Measurements from ENCODE around the gene GRID1.

Gene GRID1

DNA sequence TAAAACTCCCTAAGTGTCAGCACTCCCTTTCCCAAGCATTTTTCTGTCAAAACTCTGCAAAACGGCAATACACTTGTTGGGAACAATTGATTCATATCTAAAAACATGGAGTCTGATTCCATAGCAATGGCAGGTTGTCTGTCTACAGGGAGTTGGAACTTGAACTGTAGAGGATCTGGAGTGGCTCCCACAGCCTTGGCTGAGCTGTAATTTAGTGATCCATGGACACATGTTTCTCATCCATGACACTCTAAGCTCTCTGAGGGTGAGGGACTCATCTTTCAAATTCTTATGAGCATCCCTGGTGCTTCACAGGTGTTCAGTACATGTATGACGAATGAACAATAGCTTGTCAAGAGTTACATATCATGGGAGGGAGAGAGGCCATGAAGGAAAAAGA, 466.1 kb downstream of the GRID1 start:
- DNase-seq: no peak

DNA sequence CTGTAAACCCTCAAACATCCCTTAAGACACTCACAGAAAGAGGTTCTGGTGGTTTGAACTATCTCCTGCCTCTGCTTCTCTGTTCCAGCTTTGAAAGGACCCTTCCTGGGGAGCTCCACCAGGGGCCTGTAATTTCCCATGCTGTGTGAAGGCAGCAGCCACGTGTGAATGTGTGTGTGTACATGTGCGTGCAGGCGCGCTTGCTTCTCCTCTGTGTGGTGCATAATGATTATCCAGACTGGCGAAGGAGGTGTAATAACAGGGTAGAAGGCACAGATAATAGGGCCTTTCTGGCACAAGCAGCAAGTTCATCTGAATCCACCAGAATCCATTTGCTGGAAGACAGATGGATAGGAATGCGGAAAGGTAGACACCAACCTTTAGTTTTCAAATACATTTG, 466.5 kb downstream of the GRID1 start:
- DNase-seq: no peak

DNA sequence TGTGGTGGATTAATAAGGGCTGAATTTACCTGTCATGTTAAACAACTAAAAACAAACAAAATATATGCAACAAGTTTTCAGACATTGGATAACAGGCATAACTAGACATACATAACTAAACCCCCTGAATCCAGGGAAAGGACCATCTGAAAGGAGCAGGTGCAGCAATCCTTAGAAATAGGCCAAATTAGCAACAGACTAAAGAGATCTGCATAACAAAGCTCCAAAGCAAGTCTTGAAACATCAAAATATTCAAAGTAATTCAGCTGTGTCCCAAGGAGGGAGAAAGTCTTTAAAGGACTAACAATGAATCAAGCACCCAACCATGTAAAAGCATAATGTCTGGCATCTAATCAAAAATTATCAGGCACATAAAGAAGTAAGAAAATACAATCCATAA, 475.1 kb downstream of the GRID1 start:
- DNase-seq: no peak

DNA sequence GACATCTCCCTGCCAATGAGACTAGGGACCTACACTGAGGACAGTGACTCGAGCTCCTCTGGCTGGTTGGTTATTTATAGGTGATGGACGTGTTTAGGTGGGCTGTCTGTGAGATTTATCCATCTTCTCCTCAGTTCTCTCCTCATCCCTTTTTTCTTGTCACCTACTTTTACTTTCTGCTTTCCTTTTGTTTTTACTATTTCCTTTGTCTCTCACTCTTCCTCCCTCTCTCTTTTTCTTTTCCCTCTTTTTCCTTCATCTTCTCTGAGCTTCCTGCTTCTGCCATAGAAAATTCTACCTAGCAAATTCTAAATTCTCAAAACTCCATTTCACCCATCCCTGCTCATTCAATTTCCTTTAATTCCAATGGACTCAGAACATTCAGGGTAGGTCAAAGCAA, 478.0 kb downstream of the GRID1 start:
- DNase-seq: no peak

DNA sequence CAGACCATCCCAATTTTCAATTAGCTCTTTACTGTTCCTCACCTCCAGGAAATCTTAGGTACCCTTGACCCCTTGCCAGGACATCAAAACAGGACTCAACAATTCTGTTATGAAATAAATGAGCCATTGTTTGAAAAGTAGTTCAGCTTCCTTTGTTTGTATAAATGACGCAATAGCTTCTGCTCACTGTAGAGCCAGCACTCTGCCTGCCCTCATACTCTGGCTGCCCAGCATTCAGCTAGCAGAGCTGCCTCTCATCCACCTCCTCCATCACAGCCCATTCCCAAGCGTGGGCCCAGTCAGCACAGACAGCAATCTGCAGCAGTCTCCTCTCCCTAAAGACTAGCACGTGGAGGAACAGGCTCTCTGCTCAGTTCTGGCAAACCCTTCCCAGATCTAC, 478.6 kb downstream of the GRID1 start:
- no peak for DNase-seq

DNA sequence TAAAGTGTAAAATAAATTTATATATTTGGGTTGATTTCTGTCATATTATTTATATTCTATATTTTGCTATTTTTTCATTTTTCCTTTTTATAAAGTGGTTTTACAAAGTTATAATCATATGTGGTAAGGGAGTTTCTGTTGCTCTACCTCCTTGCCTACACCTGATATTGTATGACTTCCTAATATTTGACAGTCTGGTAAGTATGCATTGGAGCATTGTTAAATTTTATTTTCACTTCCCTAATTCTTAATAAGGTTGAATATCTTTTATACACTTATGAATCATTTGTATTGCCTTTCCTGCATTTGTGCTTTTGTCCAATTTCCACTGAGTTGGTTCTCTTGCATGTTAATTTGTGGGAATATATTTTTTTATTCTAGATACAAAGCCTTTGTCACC, 492.4 kb downstream of the GRID1 start:
- DNase-seq: no peak

DNA sequence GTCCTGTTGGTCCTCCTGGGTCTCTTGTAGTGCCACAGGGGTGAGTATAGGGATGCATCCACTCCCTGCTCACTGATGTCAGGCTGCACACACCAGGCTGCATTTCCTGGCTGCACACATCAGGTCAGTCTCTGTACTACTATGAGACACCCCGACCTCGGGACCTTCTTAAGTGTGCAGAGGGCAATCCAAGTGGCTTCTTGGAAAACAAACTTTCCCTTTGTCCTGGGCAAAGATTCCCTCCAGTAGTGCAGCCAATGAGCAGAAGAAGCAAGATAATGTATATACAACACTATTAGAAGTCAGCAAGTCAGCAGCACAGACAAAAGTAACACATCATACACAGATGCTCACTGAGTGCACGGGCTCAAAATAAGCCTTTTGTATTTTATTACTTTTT, 493.5 kb downstream of the GRID1 start:
- DNase-seq: no peak

DNA sequence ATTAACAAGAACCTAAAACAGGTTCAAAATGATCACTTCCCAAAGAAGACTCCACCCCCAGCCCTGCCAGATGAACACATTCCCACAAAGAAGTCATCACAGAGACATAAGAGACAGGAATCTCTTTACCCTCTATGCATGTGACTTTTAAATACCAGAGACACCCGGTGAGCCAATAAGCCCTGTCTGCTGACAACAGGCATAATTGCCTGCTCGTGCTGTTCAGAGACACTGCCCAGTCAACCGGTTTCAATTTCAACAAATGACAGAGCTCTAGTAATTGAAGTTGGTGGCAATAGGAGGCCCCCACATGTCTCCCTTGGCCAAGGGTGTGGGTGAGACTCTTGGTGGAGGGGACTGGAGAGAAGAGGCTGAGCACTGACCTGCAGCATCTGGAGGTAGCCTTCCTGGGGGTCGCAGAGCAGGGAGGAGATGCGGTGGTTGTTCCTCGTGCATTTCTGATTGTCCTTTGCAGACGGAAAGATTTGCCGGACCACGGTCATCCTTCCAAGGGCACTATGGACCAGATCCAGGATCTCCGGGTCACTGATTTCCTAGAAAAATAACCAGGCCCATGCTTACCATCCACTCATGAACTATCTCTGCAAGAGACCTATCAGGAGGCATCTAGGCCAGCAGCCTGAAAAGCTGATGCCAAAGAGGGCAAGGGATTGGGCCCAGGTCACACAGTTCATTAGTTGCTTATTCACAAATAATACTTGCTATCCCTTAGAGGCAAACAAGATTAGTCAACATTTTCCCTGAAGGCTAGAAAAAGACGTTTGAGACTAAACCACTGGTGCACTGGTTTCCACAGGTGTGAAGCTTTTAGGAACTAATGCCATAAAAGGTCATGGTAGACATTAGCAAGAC, 497.7 kb downstream of the GRID1 start:
- no peak for DNase-seq

DNA sequence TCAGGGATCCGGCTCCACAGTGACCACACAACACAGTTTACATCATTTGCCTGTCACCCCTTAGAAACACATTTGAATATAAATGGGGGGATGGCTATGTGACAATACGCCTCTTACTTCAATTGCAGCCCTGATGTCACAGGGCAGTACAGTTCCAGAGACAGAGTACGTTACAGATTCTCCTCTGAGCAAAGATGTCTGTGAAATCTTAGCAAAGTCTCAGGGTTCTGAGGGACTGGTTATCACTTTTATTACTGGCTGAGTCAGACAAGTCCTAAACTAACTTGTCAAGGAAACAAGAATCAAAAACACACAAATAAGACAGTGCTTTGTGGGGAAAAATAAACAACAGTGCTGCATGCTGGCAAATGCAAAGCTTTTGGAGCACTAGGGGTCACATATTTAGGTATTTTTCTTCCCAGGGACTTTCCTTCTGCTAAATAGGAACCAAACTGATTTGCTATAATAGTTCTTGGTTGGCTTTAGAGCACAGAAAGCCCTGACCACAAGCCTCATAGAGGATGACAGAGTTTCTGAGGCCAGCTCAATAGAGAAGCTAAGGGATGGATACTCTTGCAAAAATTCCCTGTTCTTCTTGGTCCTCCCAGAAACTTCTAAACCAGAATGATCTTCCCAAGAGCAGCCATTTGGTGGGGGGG, 501.6 kb downstream of the GRID1 start:
- DNase-seq: no peak

DNA sequence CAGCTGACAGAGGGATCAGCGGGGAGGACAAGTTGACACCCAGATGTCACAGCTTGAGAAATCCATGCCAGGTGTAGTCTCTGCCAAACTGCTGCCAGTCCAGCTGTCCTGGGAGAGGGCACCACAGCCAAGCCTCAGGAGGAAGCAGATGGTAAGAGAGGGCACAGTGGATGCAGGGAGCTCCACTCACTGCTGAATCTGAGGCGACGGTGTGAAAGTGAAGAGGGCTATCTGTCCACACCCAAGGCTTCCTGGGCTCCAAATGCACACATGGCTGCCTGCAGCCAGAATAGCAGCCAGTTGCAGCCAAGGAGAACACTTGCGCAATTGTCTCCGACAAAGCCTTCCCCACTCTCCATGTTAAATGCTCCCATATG, 502.4 kb downstream of the GRID1 start:
- no peak for DNase-seq

DNA sequence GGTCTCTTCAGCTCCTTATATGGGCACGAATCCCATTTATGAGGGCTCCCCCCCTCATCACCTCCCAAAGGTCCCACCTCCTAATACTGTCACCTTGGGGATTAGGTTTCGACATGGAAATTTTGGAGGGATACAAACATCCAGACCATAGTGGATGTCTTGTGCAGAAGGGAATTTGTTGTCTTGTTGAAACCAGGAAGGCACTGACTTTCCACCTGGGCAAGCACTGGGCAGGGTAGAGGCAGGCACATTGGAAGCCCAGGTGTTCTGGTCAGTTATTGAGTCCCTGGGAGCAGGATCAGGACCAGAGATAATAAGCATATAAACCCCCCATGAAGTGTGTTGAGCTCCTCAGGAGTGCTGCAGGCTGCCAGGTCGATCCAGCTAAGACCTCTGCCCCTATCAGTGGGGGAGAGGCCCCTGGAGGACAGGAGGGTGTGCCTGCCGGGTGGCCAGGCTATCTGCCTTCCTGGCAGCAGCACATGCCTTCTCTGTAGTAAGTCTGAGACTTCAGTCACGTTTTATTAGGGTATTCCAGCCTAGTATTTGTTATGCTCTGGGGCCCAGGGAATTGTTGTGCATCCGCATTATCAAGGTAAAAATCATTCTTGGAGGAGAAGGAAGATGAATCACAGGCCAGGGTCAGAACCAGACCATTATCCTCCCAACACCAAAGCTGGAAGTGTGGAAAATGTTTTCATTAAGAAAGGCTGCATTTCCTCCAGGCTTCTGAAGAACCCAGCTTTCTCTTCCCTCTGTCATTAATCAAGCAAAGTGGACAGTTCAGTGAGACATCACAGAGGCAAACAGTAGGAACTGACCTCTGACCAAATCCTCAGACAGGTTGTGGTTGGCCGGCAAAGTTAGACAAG, 503.1 kb downstream of the GRID1 start:
- no peak for DNase-seq

DNA sequence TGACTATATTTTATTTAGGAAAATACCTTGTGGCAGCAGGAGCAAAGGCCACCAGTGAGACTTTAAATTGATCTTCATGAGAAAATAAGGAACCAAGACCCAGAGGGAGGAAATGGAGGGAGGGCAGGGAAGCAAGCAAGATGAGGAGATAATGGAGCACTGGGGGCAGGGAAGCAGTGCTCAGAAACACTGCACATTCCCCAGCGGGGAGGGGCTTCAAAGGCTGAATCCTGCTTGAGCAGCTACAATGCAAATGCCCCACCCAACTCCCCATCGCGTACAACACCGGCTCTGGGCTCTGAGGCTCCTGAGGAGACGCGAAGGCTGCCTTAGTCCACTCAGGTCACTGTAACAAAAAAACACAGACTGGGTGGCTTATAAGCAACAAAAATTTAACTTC, 503.8 kb downstream of the GRID1 start:
- DNase-seq: no peak

DNA sequence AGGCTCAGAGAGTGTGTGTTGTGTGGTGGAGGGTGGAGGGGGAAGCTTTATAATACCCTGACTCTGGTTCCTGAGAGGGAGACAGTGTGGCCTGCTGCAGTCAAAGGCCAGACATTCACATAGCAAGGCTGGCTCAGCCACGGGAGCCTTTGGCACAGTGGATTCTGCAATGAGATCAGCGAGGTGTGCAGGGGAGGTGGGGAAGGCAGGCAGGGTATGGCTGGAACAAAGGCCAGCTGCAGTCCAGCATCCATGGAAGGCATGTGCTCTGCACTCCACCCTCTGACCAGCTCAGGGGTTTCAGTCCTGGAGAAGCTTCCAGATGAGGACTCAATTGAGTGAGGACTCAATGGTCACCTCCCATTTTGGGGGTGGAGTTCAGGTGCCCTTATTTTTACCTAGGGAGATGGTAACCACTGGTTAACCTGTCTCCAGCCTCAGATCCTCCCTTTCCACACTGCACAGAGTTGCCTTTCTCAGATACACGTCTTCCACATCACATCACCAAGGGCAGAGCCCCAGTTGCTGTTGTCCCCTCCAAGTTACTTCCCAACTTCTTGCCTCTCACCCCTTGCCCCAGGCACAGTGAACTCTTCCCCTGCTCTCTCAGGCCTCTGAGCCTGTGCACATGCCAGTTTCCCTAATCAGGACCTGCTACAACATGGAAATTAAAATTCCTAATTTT, 504.9 kb downstream of the GRID1 start:
- DNase-seq: no peak

DNA sequence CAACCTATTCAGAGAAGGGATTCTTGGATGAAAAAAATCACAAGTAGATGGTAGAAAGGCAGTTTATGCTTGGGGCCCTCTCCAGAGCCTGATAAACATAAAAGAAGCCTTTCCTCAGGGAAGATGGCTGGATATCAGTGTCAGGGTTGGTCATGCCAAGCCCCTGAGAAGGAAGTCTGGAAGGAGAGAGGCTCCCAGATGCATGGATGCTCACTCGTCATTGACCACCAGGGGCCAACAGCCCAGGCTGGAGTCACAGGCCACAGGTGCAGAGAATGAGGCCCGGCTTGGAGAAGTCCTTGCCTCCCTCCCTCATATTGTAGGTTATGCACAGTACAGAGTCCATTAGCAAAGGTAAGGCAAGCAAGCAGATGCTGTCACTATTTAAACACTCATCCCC, 506.7 kb downstream of the GRID1 start:
- no peak for DNase-seq

DNA sequence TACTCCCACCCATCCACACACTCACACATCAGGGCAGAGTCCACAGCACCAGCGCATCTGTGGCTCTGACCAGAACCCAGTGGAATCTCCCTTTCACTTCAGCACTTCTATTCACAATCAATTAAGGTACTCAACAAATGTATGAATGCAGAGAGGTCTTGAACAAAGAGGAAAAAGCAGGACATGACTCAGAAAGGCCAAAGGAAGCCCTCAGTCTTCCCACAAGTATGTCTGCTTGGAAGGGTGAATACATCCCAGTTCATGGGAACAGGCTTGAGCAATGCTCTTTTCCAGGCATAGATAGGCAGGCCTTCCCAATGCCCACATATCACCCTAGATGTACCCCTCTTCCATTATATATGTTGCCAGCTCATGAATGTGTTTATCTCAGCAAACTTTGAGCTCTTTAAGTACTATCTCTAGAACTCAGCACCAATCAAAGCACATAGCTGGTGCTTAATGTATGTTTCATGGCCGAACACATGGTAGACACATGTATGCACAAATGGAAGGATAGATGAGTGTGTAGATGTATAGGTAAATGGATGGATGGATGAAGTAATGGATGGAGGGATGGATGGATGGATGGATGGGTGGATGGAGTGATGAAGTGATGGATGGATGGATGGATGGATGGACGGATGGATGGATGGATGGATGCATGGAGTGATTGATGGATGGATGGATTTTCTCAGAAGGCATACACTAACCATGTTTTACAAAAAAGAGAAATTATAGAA, 507.6 kb downstream of the GRID1 start:
- no peak for DNase-seq

DNA sequence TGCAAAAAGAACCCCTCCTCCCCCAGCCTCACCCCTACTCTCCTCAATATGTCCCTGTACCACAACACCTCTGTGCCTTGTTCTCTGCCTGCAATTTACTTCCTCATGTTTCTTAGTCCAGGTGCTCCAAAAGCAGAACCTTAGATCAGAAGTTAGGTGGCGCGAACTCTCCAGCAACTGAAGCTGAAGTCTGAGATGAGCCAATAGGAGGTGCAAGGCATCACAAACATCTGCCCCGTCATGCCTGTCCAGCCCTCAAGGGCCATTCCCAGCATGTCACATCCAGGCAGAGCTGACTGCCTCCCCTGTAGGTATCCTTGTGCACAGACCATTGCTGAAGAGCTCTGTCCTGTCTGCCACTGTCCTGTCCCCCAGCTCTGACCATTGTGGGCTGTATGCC, 508.8 kb downstream of the GRID1 start:
- DNase-seq: no peak

DNA sequence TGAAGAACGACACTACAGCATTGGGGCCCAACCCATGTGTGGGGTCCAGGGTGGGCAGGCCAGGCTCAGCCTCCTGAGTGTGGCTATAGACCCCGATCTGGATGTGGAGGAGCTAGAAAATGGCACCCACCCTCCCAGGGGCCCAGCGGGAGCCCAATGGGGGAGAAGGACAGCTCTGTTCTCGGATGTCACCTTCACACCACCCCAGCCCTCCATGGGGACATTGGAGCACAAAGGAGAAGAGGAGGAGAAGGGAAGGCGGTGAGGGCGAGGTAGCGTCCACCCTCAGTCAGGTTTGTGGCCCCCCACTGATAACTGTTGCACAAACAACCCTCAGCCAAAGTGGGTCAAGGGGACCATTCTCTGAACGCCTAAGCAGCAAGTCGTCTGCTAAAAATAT, 509.3 kb downstream of the GRID1 start:
- DNase-seq: no peak

DNA sequence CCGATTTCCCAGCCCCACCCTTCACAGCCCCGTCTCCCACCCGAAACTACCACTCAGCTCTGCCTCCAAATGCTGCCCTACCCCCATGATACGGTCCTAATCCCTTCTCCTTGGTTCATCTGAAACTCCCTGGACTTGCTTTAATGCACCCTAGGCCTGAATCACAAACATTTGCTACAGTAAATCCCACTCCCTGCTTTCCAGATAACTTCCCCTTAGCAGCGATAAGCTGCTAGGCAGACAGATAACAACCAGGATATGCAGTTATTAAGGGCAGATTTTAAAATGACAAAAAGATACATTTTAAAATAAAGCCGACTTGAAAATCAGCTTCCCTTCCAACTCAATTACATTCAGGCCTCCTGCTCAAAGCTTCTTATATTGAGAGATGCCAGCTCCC, 514.7 kb downstream of the GRID1 start:
- DNase-seq: no peak

DNA sequence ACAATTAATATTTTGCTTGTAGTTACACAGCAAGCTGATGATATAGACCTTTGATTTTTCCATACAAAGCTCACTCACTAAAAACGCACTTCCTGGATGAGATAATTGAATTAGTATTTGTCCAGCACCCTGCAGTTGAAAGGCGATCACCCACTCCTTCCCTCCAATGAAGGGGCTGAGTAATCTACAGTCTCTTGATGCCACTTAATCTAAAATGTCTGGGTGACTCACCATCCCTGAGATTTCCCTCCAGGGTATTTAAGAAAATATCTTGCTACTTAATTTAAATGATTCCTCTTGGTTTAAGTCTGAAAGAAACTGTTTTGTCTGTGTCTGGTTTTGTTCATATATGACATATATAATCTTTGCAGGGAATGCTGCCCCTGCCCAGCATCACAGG, 515.3 kb downstream of the GRID1 start:
- no peak for DNase-seq

DNA sequence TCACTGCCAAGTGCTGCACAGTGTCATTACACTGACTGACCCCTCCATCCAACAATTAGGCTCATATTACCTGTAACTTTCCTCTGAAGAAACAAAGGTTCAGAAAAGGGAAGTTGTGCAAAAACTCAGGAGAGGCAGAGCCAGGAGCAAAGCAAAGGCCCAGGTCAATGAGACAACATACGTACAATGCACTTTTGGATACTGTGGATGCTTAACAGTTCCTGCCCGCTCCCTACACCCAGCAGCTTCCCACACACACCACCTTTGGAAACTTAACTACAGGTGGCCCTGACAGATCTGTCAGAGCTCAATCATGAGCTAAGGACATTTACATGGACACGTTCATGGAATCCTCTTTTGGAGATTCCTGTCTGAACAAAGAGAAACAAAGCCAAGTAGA, 515.9 kb downstream of the GRID1 start:
- no peak for DNase-seq

DNA sequence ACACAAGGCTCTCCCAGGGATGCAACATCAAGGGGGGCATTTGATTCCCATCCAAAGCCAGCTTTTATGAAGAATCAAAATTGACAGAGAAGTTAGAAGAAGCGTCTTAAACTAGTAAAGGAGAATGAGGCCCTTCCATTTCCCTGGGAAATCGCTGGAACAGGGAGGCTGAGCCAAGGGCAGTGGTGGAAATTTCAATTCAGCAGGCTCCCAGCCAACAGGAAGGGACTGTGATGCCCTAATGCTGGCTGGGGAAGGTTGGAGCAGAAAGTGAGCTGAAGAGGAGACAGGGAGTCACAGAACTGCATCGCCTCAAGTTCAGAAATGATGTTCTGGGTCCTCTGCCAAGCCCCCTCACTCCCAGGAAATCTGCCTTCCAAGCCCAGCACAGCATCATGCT, 517.3 kb downstream of the GRID1 start:
- no peak for DNase-seq

DNA sequence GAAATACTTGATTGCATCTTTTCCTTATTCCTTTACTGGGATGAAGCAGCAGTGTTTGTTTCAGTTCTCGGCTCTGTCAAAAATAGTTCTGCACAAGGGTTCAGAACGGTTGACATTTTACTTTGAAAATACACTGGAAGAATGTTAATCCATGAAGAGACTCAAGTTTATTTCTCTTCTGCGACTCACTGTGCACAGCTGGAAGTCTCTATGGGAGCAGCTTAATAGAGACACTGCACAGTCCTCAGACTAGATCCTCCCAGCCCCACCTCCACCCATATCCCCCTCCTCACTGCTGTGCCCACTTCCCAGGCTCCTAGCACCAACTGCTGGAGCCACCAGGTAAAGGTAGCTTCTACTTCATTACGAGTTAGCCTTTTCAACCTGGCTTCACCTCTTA, 517.8 kb downstream of the GRID1 start:
- no peak for DNase-seq
